ENCODE results near the gene RAB33A.

RAB33A gene

DNA sequence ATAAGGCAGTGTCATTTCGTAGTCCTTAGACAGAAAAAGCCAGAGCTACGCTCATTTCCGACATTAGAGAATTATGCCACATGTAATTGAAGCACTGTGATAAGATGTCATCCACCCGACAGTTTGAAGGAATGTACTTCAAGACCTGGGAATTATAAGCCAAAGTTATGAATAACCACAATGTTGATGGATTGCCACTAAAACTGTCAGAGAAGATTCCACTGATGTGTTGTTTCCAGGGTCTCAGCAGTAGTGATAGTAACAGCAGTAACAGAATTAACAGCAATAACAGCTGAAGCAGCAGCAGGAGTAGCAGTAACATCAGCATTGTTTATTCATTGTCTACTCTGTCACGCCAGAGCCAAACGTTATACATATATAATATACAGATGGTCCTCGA is 24.7 kb downstream of the RAB33A start:
- no peak overlapping the region for H3K23ac ChIP-seq (ENCODE audit: low read length)
- no peak for DNase-seq
- no peak overlapping the region for H3K4me3 ChIP-seq (ENCODE audit: low read depth, low read length)
- no peak overlapping the region for H2BK5ac ChIP-seq (ENCODE audit: low read depth, low read length, poor library complexity)
- no peak overlapping the region for H2BK12ac ChIP-seq (ENCODE audit: low read length)
- no CpG with 5 or more reads among the region's 7 CpGs for WGBS (ENCODE audit: extremely low coverage, insufficient coverage, insufficient read length)
- H3K14ac ChIP-seq (ENCODE audit: low read length) = no peak overlapping the region
- H3K18ac ChIP-seq (ENCODE audit: low read length) = no peak overlapping the region
- no peak overlapping the region for H3K9ac ChIP-seq (ENCODE audit: low read length)
- H3K9me3 ChIP-seq (ENCODE audit: insufficient read depth, low read depth, low read length) = no peaks in the 10 kb centered on the region
- H3K27ac ChIP-seq (ENCODE audit: low read depth, low read length) = no peak overlapping the region
- no peak overlapping the region for H3K4ac ChIP-seq (ENCODE audit: low read depth, low read length)
- no peak overlapping the region for H2AK5ac ChIP-seq (ENCODE audit: low read length)
- H2AFZ ChIP-seq (ENCODE audit: insufficient read depth, low read length, poor library complexity) = no peak overlapping the region
- no peak overlapping the region for H4K8ac ChIP-seq (ENCODE audit: low read depth, low read length)
- no peak overlapping the region for H3K4me2 ChIP-seq (ENCODE audit: low read length)
- H3K4me1 ChIP-seq (ENCODE audit: control insufficient read depth in 1 of 2, insufficient read depth in 2 of 2, low read length in 2 of 2) = no peaks in the 10 kb centered on the region
- no peak overlapping the region for H4K12ac ChIP-seq (ENCODE audit: low read depth, low read length)
- no peak overlapping the region for H4K91ac ChIP-seq (ENCODE audit: low read depth, low read length)
- no peaks in the 10 kb centered on the region for H3K79me2 ChIP-seq (ENCODE audit: control insufficient read depth, insufficient read depth, low read length, poor library complexity)
- H2BK120ac ChIP-seq (ENCODE audit: insufficient read depth, low read length, poor library complexity) = no peak overlapping the region
- H3K79me1 ChIP-seq (ENCODE audit: low read length) = no peaks in the 10 kb centered on the region
- H3K36me3 ChIP-seq (ENCODE audit: control insufficient read depth in 1 of 2, insufficient read depth in 2 of 2, low read length in 2 of 2) = no peaks in the 10 kb centered on the region
- H3K27me3 ChIP-seq (ENCODE audit: insufficient read depth, low read length) = no peaks in the 10 kb centered on the region

DNA sequence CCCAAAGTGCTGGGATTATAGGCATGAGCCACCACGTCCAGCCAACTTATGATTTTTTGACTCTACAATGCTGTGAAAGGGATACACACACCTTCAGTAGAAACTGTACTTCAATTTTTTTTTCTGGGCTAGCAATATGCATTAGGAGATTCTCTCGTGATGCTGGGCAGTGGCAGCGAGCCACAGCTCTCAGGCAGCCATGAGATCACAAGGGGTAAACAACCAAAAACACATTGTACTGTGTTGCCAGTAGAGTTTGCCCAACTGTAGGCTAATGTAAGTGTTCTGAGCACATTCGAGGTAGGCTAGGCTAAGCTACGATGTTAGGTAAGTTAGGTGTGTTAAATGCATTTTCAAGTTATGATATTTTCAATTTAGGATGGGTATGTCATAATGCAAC is 25.7 kb downstream of the RAB33A start:
- Histone ChIP-seq H3K79me1 (ENCODE audit: low read length) (no peaks in the 10 kb centered on the region), H4K12ac (ENCODE audit: low read depth, low read length) (no peak overlapping the region), H3K18ac (ENCODE audit: low read length) (no peak overlapping the region), H2BK12ac (ENCODE audit: low read length) (no peak overlapping the region), H2BK120ac (ENCODE audit: insufficient read depth, low read length, poor library complexity) (no peak overlapping the region), H2AK5ac (ENCODE audit: low read length) (no peak overlapping the region), H3K4me1 (ENCODE audit: control insufficient read depth in 1 of 2, insufficient read depth in 2 of 2, low read length in 2 of 2) (no peaks in the 10 kb centered on the region), H4K8ac (ENCODE audit: low read depth, low read length) (no peak overlapping the region), H3K9me3 (ENCODE audit: insufficient read depth, low read depth, low read length) (no peaks in the 10 kb centered on the region), H4K91ac (ENCODE audit: low read depth, low read length) (no peak overlapping the region), H3K23ac (ENCODE audit: low read length) (no peak overlapping the region), H3K27ac (ENCODE audit: low read depth, low read length) (no peak overlapping the region), H2BK5ac (ENCODE audit: low read depth, low read length, poor library complexity) (no peak overlapping the region), H3K4ac (ENCODE audit: low read depth, low read length) (no peak overlapping the region), H3K4me3 (ENCODE audit: low read depth, low read length) (no peak overlapping the region), H3K14ac (ENCODE audit: low read length) (no peak overlapping the region), H3K36me3 (ENCODE audit: control insufficient read depth in 1 of 2, insufficient read depth in 2 of 2, low read length in 2 of 2) (no peaks in the 10 kb centered on the region), H3K79me2 (ENCODE audit: control insufficient read depth, insufficient read depth, low read length, poor library complexity) (no peaks in the 10 kb centered on the region), H3K27me3 (ENCODE audit: insufficient read depth, low read length) (no peaks in the 10 kb centered on the region), H3K9ac (ENCODE audit: low read length) (no peak overlapping the region), H2AFZ (ENCODE audit: insufficient read depth, low read length, poor library complexity) (no peak overlapping the region), H3K4me2 (ENCODE audit: low read length) (no peak overlapping the region)
- WGBS (ENCODE audit: extremely low coverage, insufficient coverage, insufficient read length) = no CpG with 5 or more reads among the region's 5 CpGs
- no peak for DNase-seq

DNA sequence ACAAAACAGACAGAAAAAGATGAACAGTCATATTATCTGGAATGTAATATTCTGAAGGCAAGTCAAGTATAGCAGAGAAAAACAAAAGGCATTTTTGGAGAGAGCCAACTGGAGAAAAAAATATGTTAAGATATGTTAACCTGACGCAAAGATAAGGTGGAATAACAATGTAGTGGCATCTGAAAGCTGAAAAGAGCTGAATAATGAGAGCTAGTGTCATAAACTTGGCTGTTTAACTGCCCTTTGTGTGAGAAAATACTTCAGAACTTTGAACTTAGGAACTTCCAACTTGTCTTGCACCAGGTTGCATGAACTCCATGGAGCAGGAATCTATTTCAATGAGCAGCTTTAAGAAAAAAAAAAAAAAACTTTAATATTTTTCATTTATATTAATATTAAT is 32.9 kb downstream of the RAB33A start:
- Histone ChIP-seq H2AFZ (ENCODE audit: insufficient read depth, low read length, poor library complexity) (no peak overlapping the region), H2AK5ac (ENCODE audit: low read length) (no peak overlapping the region), H3K4me2 (ENCODE audit: low read length) (no peak overlapping the region), H3K9ac (ENCODE audit: low read length) (no peak overlapping the region), H4K12ac (ENCODE audit: low read depth, low read length) (no peak overlapping the region), H3K4me1 (ENCODE audit: control insufficient read depth in 1 of 2, insufficient read depth in 2 of 2, low read length in 2 of 2) (no peaks in the 10 kb centered on the region), H2BK12ac (ENCODE audit: low read length) (no peak overlapping the region), H3K27ac (ENCODE audit: low read depth, low read length) (no peak overlapping the region), H2BK120ac (ENCODE audit: insufficient read depth, low read length, poor library complexity) (no peak overlapping the region), H3K79me2 (ENCODE audit: control insufficient read depth, insufficient read depth, low read length, poor library complexity) (no peaks in the 10 kb centered on the region), H3K4ac (ENCODE audit: low read depth, low read length) (no peak overlapping the region), H3K4me3 (ENCODE audit: low read depth, low read length) (no peak overlapping the region), H4K91ac (ENCODE audit: low read depth, low read length) (no peak overlapping the region), H3K14ac (ENCODE audit: low read length) (no peak overlapping the region), H2BK5ac (ENCODE audit: low read depth, low read length, poor library complexity) (no peak overlapping the region), H3K9me3 (ENCODE audit: insufficient read depth, low read depth, low read length) (no peaks in the 10 kb centered on the region), H4K8ac (ENCODE audit: low read depth, low read length) (no peak overlapping the region), H3K79me1 (ENCODE audit: low read length) (no peaks in the 10 kb centered on the region), H3K18ac (ENCODE audit: low read length) (no peak overlapping the region), H3K27me3 (ENCODE audit: insufficient read depth, low read length) (no peaks in the 10 kb centered on the region), H3K36me3 (ENCODE audit: control insufficient read depth in 1 of 2, insufficient read depth in 2 of 2, low read length in 2 of 2) (no peaks in the 10 kb centered on the region), H3K23ac (ENCODE audit: low read length) (no peak overlapping the region)
- DNase-seq = peak in 1 of 2 donors; percentile 21
- no CpG with 5 or more reads among the region's 1 CpG for WGBS (ENCODE audit: extremely low coverage, insufficient coverage, insufficient read length)

DNA sequence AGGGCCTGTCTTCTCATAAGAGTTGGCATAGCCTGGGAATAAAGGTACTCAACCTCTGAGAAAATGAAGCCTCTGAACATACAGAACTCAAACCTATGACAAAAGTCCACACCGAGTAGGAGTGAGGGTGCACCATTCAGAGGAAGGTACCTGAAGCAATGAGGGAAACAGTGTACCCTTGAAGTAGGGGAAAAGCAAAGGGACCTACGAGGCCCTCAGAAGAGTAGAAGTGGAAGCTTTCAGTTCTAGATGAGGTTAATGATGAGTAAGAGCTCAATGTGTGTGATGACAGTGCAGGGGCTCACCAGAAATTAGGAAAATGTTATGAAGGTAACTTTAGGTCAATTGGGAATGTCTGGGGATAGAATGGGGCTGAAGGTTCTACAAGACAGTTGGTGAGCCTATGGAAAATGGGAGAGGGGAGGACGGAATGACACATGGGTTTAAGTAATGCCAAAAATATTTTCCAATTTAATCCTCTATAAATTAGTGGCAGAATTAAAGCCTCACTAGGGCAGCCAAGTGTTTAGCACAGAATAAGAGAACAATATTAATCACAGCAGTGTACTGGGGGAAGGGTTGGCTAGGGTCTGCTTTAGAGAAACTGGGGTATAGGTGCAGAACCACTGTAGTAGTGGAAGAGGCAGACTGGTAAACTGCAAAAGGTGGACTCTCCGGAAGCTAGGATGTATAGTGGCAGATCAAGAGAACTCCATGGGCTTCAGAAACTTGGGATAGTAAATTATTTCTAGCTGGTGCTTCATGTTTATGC is 39.8 kb downstream of the RAB33A start:
- Histone ChIP-seq H3K79me2 (ENCODE audit: control insufficient read depth, insufficient read depth, low read length, poor library complexity) (no peaks in the 10 kb centered on the region), H3K14ac (ENCODE audit: low read length) (no peak overlapping the region), H3K27ac (ENCODE audit: low read depth, low read length) (no peak overlapping the region), H3K27me3 (ENCODE audit: insufficient read depth, low read length) (no peaks in the 10 kb centered on the region), H3K9ac (ENCODE audit: low read length) (no peak overlapping the region), H4K12ac (ENCODE audit: low read depth, low read length) (no peak overlapping the region), H4K8ac (ENCODE audit: low read depth, low read length) (no peak overlapping the region), H3K4me3 (ENCODE audit: low read depth, low read length) (no peak overlapping the region), H3K36me3 (ENCODE audit: control insufficient read depth in 1 of 2, insufficient read depth in 2 of 2, low read length in 2 of 2) (no peaks in the 10 kb centered on the region), H2BK12ac (ENCODE audit: low read length) (no peak overlapping the region), H3K18ac (ENCODE audit: low read length) (no peak overlapping the region), H2AFZ (ENCODE audit: insufficient read depth, low read length, poor library complexity) (no peak overlapping the region), H2AK5ac (ENCODE audit: low read length) (no peak overlapping the region), H2BK5ac (ENCODE audit: low read depth, low read length, poor library complexity) (no peak overlapping the region), H2BK120ac (ENCODE audit: insufficient read depth, low read length, poor library complexity) (no peak overlapping the region), H3K4me1 (ENCODE audit: control insufficient read depth in 1 of 2, insufficient read depth in 2 of 2, low read length in 2 of 2) (no peaks in the 10 kb centered on the region), H4K91ac (ENCODE audit: low read depth, low read length) (no peak overlapping the region), H3K79me1 (ENCODE audit: low read length) (no peaks in the 10 kb centered on the region), H3K9me3 (ENCODE audit: insufficient read depth, low read depth, low read length) (no peaks in the 10 kb centered on the region), H3K4ac (ENCODE audit: low read depth, low read length) (no peak overlapping the region), H3K4me2 (ENCODE audit: low read length) (no peak overlapping the region), H3K23ac (ENCODE audit: low read length) (no peak overlapping the region)
- WGBS (ENCODE audit: extremely low coverage, insufficient coverage, insufficient read length) = no CpG with 5 or more reads among the region's 4 CpGs
- DNase-seq = no peak

All from trophoblast cell (in vitro differentiated cells and primary cell).